GM12878 (cell line): Measurements from ENCODE around the gene TLCD2. TPM values are rescaled to one million over a fixed set of nuclear protein-coding genes. Genes with fewer than 3 reads are reported as not detected.
A peak's percentile ranks its signal among the peaks of the same experiment; 100 is the strongest.

Experiments used
- BHLHE40 ChIP-seq, 2 experiments: fragments of 450-650 bp in 1 of 2; IDR thresholded peaks; 2 replicates each; pipeline ENCODE4 v1.6.1; 2011 to 2017; ENCODE audit warnings: low read depth in 2 of 2, borderline replicate concordance in 1 of 2, improper control_type of control experiment in 1 of 2, low read length in 1 of 2, mild to moderate bottlenecking in 1 of 2
- BMI1 ChIP-seq: fragments of 450-650 bp; IDR thresholded peaks from 2 replicates; pipeline ENCODE4 v1.6.1; 2016; ENCODE audit warnings: mild to moderate bottlenecking, moderate library complexity, borderline replicate concordance
- CEBPB ChIP-seq, 2 experiments: fragments of 150-350 bp in 1 of 2; IDR thresholded peaks; 2 replicates each; pipeline ENCODE4 v1.6.1; 2012 to 2014; ENCODE audit warnings: low read depth in 2 of 2, low read length in 2 of 2, borderline replicate concordance in 1 of 2, inconsistent platforms in 1 of 2
- FOXK2 ChIP-seq: fragments of 450-650 bp; IDR thresholded peaks from 2 replicates; pipeline ENCODE4 v1.6.1; 2017; ENCODE audit warnings: mild to moderate bottlenecking, moderate library complexity
- GATAD2B ChIP-seq: fragments of 450-650 bp; conservative IDR thresholded peaks from 2 replicates; pipeline ENCODE4 v1.6.1; 2017; ENCODE audit warnings: low read depth, mild to moderate bottlenecking, moderate library complexity
- IKZF2 ChIP-seq, 2 experiments: fragments of 450-650 bp; IDR thresholded peaks; 2 replicates each; pipeline ENCODE4 v1.6.1; 2017; ENCODE audit warnings: mild to moderate bottlenecking in 2 of 2, moderate library complexity in 2 of 2
- IRF4 ChIP-seq: IDR thresholded peaks from 2 replicates; pipeline ENCODE4 v1.6.1; 2011; ENCODE audit warnings: low read depth, low read length
- NFXL1 ChIP-seq: fragments of 450-650 bp; IDR thresholded peaks from 2 replicates; pipeline ENCODE4 v1.6.1; 2017; ENCODE audit warnings: antibody characterized with exemption, mild to moderate bottlenecking, borderline replicate concordance
- NR2C1 ChIP-seq: fragments of 450-650 bp; IDR thresholded peaks from 2 replicates; pipeline ENCODE4 v1.6.1; 2017; ENCODE audit warnings: antibody characterized with exemption, mild to moderate bottlenecking, moderate library complexity
- NR2F1 ChIP-seq: fragments of 450-650 bp; conservative IDR thresholded peaks from 2 replicates; pipeline ENCODE4 v1.6.1; 2017; ENCODE audit warnings: mild to moderate bottlenecking
- PAX5 ChIP-seq: IDR thresholded peaks from 2 replicates; pipeline ENCODE4 v1.6.1; 2011; ENCODE audit warnings: low read depth, low read length, borderline replicate concordance
- POLR2AphosphoS5 ChIP-seq: IDR thresholded peaks from 2 replicates; pipeline ENCODE4 v1.6.1; 2011; ENCODE audit warnings: mild to moderate bottlenecking, low read length, inconsistent platforms
- RELA ChIP-seq: fragments of 450-650 bp; IDR thresholded peaks from 2 replicates; pipeline ENCODE4 v1.8.0; 2014; ENCODE audit warnings: borderline replicate concordance; ENCODE audit not compliant: partially characterized antibody
- RFX5 ChIP-seq: IDR thresholded peaks from 2 replicates; pipeline ENCODE4 v1.6.1; 2011; ENCODE audit warnings: low read depth, low read length, improper control_type of control experiment
- RUNX3 ChIP-seq: IDR thresholded peaks from 2 replicates; pipeline ENCODE4 v1.6.1; 2012; ENCODE audit warnings: low read length, inconsistent platforms
- SIN3A ChIP-seq: IDR thresholded peaks from 2 replicates; pipeline ENCODE4 v1.6.1; 2012; ENCODE audit warnings: low read depth, low read length, improper control_type of control experiment
- SIX5 ChIP-seq: IDR thresholded peaks from 2 replicates; pipeline ENCODE4 v1.6.1; 2011; ENCODE audit warnings: mild to moderate bottlenecking, low read depth, low read length, moderate library complexity; ENCODE audit not compliant: severe bottlenecking
- SMAD1 ChIP-seq: fragments of 450-650 bp; IDR thresholded peaks from 2 replicates; pipeline ENCODE4 v1.6.1; 2018; ENCODE audit warnings: mild to moderate bottlenecking, low read depth; ENCODE audit not compliant: partially characterized antibody
- SP1 ChIP-seq: IDR thresholded peaks from one replicate; pipeline ENCODE4 v1.6.1; 2011; ENCODE audit warnings: low read depth, low read length
- SPI1 ChIP-seq: IDR thresholded peaks from 2 replicates; pipeline ENCODE4 v1.6.1; 2011; ENCODE audit warnings: low read depth, mild to moderate bottlenecking, low read length, moderate library complexity, borderline replicate concordance; ENCODE audit not compliant: insufficient read depth
- WRNIP1 ChIP-seq: IDR thresholded peaks from 2 replicates; pipeline ENCODE4 v1.6.1; 2011; ENCODE audit warnings: low read depth, low read length, improper control_type of control experiment, borderline replicate concordance
- YY1 ChIP-seq: IDR thresholded peaks from 2 replicates; pipeline ENCODE4 v1.6.1; 2011; ENCODE audit warnings: low read depth, mild to moderate bottlenecking, low read length
- ZNF217 ChIP-seq: fragments of 450-650 bp; IDR thresholded peaks from 2 replicates; pipeline ENCODE4 v1.6.1; 2017; ENCODE audit warnings: antibody characterized with exemption, mild to moderate bottlenecking
- ZNF274 ChIP-seq: IDR thresholded peaks from one replicate; pipeline ENCODE4 v1.8.0; 2011; ENCODE audit not compliant: insufficient read length, insufficient read depth
- polyA plus RNA-seq, 11 experiments: library from polyadenylated mRNA; depleted of rRNA in 4 of 11; unstranded in 6 of 11; stranded (reverse) in 5 of 11; fragments of >200 nt; fragmentation: Nextera tagmentation in 4 of 11; fragmentation: Illumina TruSeq in 1 of 11; extraction: Ambion mirVana in 4 of 11; extraction: Trizol in 1 of 11; gene quantifications; 1 replicate in 1 of 11; 2 replicates in 10 of 11; pipeline versions ENCODE4 v1.2.1 to v1.2.3, GENCODE V29; 2011 to 2016; ENCODE audit warnings: inconsistent platforms in 2 of 11, missing spikeins in 2 of 11, low read depth in 1 of 11
- total RNA-seq, 4 experiments: library from RNA; depleted of rRNA in 3 of 4; stranded (reverse); fragments of >200 nt in 3 of 4; fragmentation: Illumina TruSeq in 1 of 4; extraction: Trizol in 1 of 4; gene quantifications; 2 replicates each; pipeline versions ENCODE4 v1.2.1 to v1.2.3, GENCODE V29; 2013 to 2021
- TF ChIP-seq, protein P1 (sequence below): fragments of 450-650 bp; IDR thresholded peaks from 2 replicates; pipeline ENCODE4 v1.6.1; 2017; ENCODE audit warnings: mild to moderate bottlenecking, moderate library complexity

The TLCD2 gene
- total and polyA plus RNA-seq, 10 of the 15 experiments (the other 5 are each of a cell fraction or from before 2014, with no cell fraction given) = 0.02 to 0.15 (median 0.05) TPM; not detected in 2

DNA sequence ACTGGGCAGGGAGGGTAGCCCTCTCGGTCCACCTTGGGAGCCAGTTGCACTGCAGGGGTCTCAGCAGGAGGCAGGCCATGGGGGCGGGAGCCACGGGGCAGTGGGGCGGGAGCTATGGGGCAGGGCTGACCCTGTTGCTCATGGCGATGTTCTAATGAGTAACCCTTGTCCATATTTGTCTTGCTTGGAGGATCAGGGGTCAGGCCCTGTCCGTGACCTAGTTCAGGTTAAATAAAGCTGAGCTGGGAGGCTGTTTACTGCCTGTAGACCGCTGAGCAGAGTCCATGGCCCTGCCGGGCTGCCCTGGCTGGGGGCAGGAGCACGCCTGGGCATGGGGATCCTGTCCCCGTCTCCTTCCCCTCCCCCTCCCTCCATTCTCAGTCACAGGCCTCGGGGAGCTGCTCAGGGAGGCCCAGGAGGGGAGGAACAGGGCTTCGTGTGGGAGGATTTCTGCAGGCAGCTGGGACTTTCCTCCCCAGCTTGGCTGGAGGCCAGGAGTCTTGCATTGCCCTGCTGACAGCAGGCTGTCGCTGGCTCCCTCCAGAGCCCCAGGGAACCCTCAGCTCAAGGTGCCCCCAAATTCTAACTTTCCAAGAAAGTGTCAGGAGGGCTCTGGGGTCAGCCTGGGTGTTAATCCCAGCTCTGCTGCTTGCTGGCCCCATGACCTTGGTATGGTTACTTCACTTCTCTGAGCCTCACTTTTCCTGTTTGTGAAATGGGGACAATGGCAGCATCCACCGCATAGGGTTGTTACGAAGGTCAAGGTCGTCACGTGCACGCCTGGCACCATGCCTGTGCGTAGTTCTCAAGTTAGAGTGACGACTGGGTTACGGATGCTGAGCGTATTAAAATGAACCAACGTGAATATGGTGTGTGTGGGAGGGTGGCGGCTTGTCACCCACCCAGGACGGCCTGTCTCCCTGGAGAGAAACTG, 26.4 kb upstream of the TLCD2 start (continued):
- TF ChIP-seq PAX5 (peak; percentile 66; the same call in 1 of the 2 replicates), ZNF217 (no peak; the same call in 1 of the 2 replicates), IRF4 (0 out of 2 replicates have a peak, but pooled peaks have one; percentile 30), IKZF2 (IDR thresholded peaks at IDR 0.05) (peak; percentile 61 to 71; a peak in 2 of 4 replicates), GATAD2B (peak; percentile 67), NR2F1 (peak; percentile 91), YY1 (peak; percentile 54; the same call in 1 of the 2 replicates), POLR2AphosphoS5 (peak; percentile 48; the same call in 1 of the 2 replicates), BMI1 (no peak), SIN3A (no peak), NR2C1 (no peak), FOXK2 (no peak), WRNIP1 (no peak), CEBPB (IDR thresholded peaks at IDR 0.05; ENCODE audit: borderline replicate concordance in 1 of 2, low read depth in 2 of 2, low read length in 2 of 2) (no peak), BHLHE40 (IDR thresholded peaks at IDR 0.05; ENCODE audit: borderline replicate concordance in 1 of 2, low read depth in 2 of 2, low read length in 1 of 2) (peak; percentile 36 to 62; a peak in 3 of 4 replicates), SIX5 (no peak), RUNX3 (0 out of 2 replicates have a peak, but pooled peaks have one; percentile 13), RFX5 (no peak), SMAD1 (peak; percentile 95), ZNF274 (no peak), NFXL1 (0 out of 2 replicates have a peak, but pooled peaks have one; percentile 42), SPI1 (peak; percentile 69), RELA (peak; percentile 74), SP1 (peak; percentile 79)
- TF ChIP-seq, protein P1, sequence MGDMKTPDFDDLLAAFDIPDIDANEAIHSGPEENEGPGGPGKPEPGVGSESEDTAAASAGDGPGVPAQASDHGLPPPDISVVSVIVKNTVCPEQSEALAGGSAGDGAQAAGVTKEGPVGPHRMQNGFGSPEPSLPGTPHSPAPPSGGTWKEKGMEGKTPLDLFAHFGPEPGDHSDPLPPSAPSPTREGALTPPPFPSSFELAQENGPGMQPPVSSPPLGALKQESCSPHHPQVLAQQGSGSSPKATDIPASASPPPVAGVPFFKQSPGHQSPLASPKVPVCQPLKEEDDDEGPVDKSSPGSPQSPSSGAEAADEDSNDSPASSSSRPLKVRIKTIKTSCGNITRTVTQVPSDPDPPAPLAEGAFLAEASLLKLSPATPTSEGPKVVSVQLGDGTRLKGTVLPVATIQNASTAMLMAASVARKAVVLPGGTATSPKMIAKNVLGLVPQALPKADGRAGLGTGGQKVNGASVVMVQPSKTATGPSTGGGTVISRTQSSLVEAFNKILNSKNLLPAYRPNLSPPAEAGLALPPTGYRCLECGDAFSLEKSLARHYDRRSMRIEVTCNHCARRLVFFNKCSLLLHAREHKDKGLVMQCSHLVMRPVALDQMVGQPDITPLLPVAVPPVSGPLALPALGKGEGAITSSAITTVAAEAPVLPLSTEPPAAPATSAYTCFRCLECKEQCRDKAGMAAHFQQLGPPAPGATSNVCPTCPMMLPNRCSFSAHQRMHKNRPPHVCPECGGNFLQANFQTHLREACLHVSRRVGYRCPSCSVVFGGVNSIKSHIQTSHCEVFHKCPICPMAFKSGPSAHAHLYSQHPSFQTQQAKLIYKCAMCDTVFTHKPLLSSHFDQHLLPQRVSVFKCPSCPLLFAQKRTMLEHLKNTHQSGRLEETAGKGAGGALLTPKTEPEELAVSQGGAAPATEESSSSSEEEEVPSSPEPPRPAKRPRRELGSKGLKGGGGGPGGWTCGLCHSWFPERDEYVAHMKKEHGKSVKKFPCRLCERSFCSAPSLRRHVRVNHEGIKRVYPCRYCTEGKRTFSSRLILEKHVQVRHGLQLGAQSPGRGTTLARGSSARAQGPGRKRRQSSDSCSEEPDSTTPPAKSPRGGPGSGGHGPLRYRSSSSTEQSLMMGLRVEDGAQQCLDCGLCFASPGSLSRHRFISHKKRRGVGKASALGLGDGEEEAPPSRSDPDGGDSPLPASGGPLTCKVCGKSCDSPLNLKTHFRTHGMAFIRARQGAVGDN = peak; percentile 81
